Keratinocyte (primary cell): ENCODE results near the gene SEMA3D. TPM values are rescaled to one million over a fixed set of nuclear protein-coding genes. Genes with fewer than 3 reads are reported as not detected.

ENCODE experiments used
- DNase-seq: peaks from one replicate; pipeline ENCODE4 v3.0.0-alpha.2; 2011; ENCODE audit warnings: low read depth, missing footprints, low spot score
- FAIRE-seq: peaks from 2 replicates; lab custom pipeline; 2011; peaks lifted over from hg19 to GRCh38; lab: Jason Lieb, UNC
- H2AFZ ChIP-seq: 2 replicates; pipeline ENCODE4 v1.6.0; 2012; ENCODE audit warnings: low read length, control low read depth, inconsistent platforms; ENCODE audit not compliant: control insufficient read depth
- H3K27ac ChIP-seq: 2 replicates; pipeline ENCODE4 v1.5.1; 2011; ENCODE audit warnings: low read length; ENCODE audit not compliant: control insufficient read depth, insufficient read depth
- H3K27me3 ChIP-seq: 3 replicates; pipeline ENCODE4 v1.6.0; 2011; ENCODE audit warnings: low read length; ENCODE audit not compliant: control insufficient read depth, insufficient read depth; ENCODE audit errors: extremely low read depth
- H3K36me3 ChIP-seq, 2 experiments: 2 replicates in 1 of 2; 3 replicates in 1 of 2; pipeline ENCODE4 v1.5.1; 2011; ENCODE audit warnings: low read length in 2 of 2, mild to moderate bottlenecking in 1 of 2; ENCODE audit not compliant: control insufficient read depth in 2 of 2, insufficient read depth in 2 of 2; ENCODE audit errors: extremely low read depth in 1 of 2
- H3K4me1 ChIP-seq: 3 replicates; pipeline ENCODE4 v1.5.1; 2011; ENCODE audit warnings: low read length; ENCODE audit not compliant: control insufficient read depth, insufficient read depth; ENCODE audit errors: extremely low read depth
- H3K4me2 ChIP-seq: 3 replicates; pipeline ENCODE4 v1.6.0; 2011; ENCODE audit warnings: low read depth, low read length; ENCODE audit not compliant: control insufficient read depth, insufficient read depth; ENCODE audit errors: extremely low read depth
- H3K4me3 ChIP-seq, 3 experiments: fragments of 200-600 bp in 1 of 3; sonication (generic) in 1 of 3; 2 replicates in 2 of 3; 3 replicates in 1 of 3; pipeline ENCODE4 v1.5.1; 2011 to 2016; ENCODE audit warnings: low read length in 3 of 3, mild to moderate bottlenecking in 3 of 3, control low read depth in 2 of 3, inconsistent platforms in 1 of 3, low read depth in 1 of 3, mixed read lengths in 1 of 3, mixed run types in 1 of 3, moderate library complexity in 1 of 3; ENCODE audit not compliant: control insufficient read depth in 2 of 3, insufficient read depth in 2 of 3; ENCODE audit errors: extremely low read depth in 1 of 3
- H3K79me2 ChIP-seq: 2 replicates; pipeline ENCODE4 v1.6.0; 2012; ENCODE audit warnings: low read length; ENCODE audit not compliant: control insufficient read depth, insufficient read depth
- H3K9ac ChIP-seq: 3 replicates; pipeline ENCODE4 v1.6.0; 2011; ENCODE audit warnings: low read length; ENCODE audit not compliant: control insufficient read depth, insufficient read depth; ENCODE audit errors: extremely low read depth
- H3K9me1 ChIP-seq: 3 replicates; pipeline ENCODE4 v1.6.0; 2011; ENCODE audit warnings: low read length; ENCODE audit not compliant: control insufficient read depth, insufficient read depth; ENCODE audit errors: extremely low read depth
- H3K9me3 ChIP-seq: 2 replicates; pipeline ENCODE4 v1.5.1; 2012; ENCODE audit warnings: low read depth, low read length; ENCODE audit not compliant: control insufficient read depth
- H4K20me1 ChIP-seq: 3 replicates; pipeline ENCODE4 v1.6.0; 2011; ENCODE audit warnings: low read length; ENCODE audit not compliant: control insufficient read depth, insufficient read depth; ENCODE audit errors: extremely low read depth
- CTCF ChIP-seq, 3 experiments: IDR thresholded peaks in 1 of 3; conservative IDR thresholded peaks in 1 of 3; optimal IDR thresholded peaks in 1 of 3; 2 replicates in 2 of 3; 3 replicates in 1 of 3; pipeline versions ENCODE3 to v1.5.1; 2011; ENCODE audit warnings: low read length in 3 of 3, mild to moderate bottlenecking in 3 of 3, moderate library complexity in 2 of 3, control low read depth in 1 of 3, inconsistent platforms in 1 of 3; ENCODE audit not compliant: insufficient read depth in 2 of 3; ENCODE audit errors: extremely low read depth in 1 of 3
- EZH2 ChIP-seq: IDR thresholded peaks from one replicate; pipeline ENCODE4 v1.6.1; 2012; ENCODE audit warnings: inconsistent platforms, mild to moderate bottlenecking, low read length, moderate library complexity
- dilution Hi-C: fragments of 300-500 bp; cut with MboI; formaldehyde crosslinking; loops from one replicate; pipeline ENCODE4 v1.7.0; 2020; ENCODE audit warnings: low sequenced_read_pairs; ENCODE audit not compliant: extremely low pct_ligation_motif_present
- polyA plus RNA-seq, 5 experiments: library from polyadenylated mRNA; depleted of rRNA in 3 of 5; stranded (reverse) in 3 of 5; stranded (forward) in 1 of 5; unstranded in 1 of 5; fragments of >200 nt; gene quantifications; 1 replicate in 1 of 5; 2 replicates in 3 of 5; 3 replicates in 1 of 5; pipeline versions ENCODE4 v1.2.1 to v1.2.3, GENCODE V29; 2011 to 2012; ENCODE audit warnings: missing spikeins in 2 of 5, low read depth in 1 of 5, low replicate concordance in 1 of 5

Gene SEMA3D
- polyA plus RNA-seq, 1 donor (not counting 4 experiments of a cell fraction or from before 2014, with no cell fraction given): 5.2 TPM

GRCh38 chr7:85016286-85016685 lies 170.6 kb downstream of the SEMA3D start:
- Histone ChIP-seq H3K27ac (no peak overlapping the region), H3K27me3 (no peaks in the 10 kb centered on the region), H3K9ac (no peak overlapping the region), H3K4me1 (no peaks in the 10 kb centered on the region), H3K36me3 (no peaks in the 10 kb centered on the region), H2AFZ (no peak overlapping the region), H3K4me3 (no peak overlapping the region), H4K20me1 (no peaks in the 10 kb centered on the region), H3K4me2 (no peak overlapping the region), H3K79me2 (no peaks in the 10 kb centered on the region), H3K9me3 (no peaks in the 10 kb centered on the region), H3K9me1 (no peaks in the 10 kb centered on the region)
- no peak for FAIRE-seq
- no peak for DNase-seq
- TF ChIP-seq EZH2 (no peak), CTCF (optimal IDR thresholded peaks at IDR 0.05 in 1 of 3, IDR thresholded peaks at IDR 0.05 in 1 of 3, conservative IDR thresholded peaks at IDR 0.05 in 1 of 3; ENCODE audit: extremely low read depth in 1 of 3, insufficient read depth in 2 of 3, low read length in 3 of 3) (no peak)
- dilution Hi-C loops: loop anchor here (25.0 kb wide), 1 partner anchor 1079 kb away; no protein-coding TSS in a partner anchor

- H3K27me3 ChIP-seq: no peaks in the 10 kb centered on the region
- no peak for DNase-seq
- H3K9me3 ChIP-seq: no peaks in the 10 kb centered on the region
- H3K9ac ChIP-seq: no peak overlapping the region
- dilution Hi-C loops: loop anchor here (25.0 kb wide), 1 partner anchor 1078 kb away; no protein-coding TSS in a partner anchor
- no peaks in the 10 kb centered on the region for H3K4me1 ChIP-seq
- TF ChIP-seq EZH2: no peak
- no peak for TF ChIP-seq CTCF (optimal IDR thresholded peaks at IDR 0.05 in 1 of 3, IDR thresholded peaks at IDR 0.05 in 1 of 3, conservative IDR thresholded peaks at IDR 0.05 in 1 of 3; ENCODE audit: extremely low read depth in 1 of 3, insufficient read depth in 2 of 3, low read length in 3 of 3)
- no peaks in the 10 kb centered on the region for H4K20me1 ChIP-seq
- H3K4me3 ChIP-seq: no peak overlapping the region
- H2AFZ ChIP-seq: no peak overlapping the region
- no peaks in the 10 kb centered on the region for H3K9me1 ChIP-seq
- FAIRE-seq: no peak
- H3K36me3 ChIP-seq: no peaks in the 10 kb centered on the region
- no peak overlapping the region for H3K27ac ChIP-seq
- H3K79me2 ChIP-seq: no peaks in the 10 kb centered on the region
- no peak overlapping the region for H3K4me2 ChIP-seq
Measured at GRCh38 chr7:85014936-85015660, 171.8 kb downstream of the SEMA3D start.
